A204.1 (cell line): ENCODE data around the gene TCOF1.

Source experiments
- FAIRE-seq: peaks from 2 replicates; lab custom pipeline; 2012; peaks lifted over from hg19 to GRCh38; lab: Jason Lieb, UNC

TCOF1 gene

GRCh38 chr5:150357326-150358260 lies at the start of gene TCOF1:
Gene TCOF1, plus strand, starts transcription at chr5:150357697. Its CDS starts 50 bp downstream, at chr5:150357747.
- FAIRE-seq: peak; percentile 94

GRCh38 chr5:150309101-150309885 lies 48.2 kb upstream of the TCOF1 start:
- no peak for FAIRE-seq

- no peak for FAIRE-seq
These were observed 47.6 kb upstream of the TCOF1 start for GRCh38 chr5:150309886-150310239.

- no peak for FAIRE-seq
These were observed 47.3 kb upstream of the TCOF1 start for GRCh38 chr5:150310246-150310645.

- no peak for FAIRE-seq
These were observed 46.3 kb upstream of the TCOF1 start for GRCh38 chr5:150311015-150311692.

GRCh38 chr5:150312518-150312917 lies 45.0 kb upstream of the TCOF1 start:
- no peak for FAIRE-seq

- no peak for FAIRE-seq
These were observed 44.0 kb upstream of the TCOF1 start for GRCh38 chr5:150313501-150313900.

- no peak for FAIRE-seq
These were observed 43.4 kb upstream of the TCOF1 start for GRCh38 chr5:150313921-150314716.

GRCh38 chr5:150315245-150315644 lies 42.3 kb upstream of the TCOF1 start:
- FAIRE-seq: no peak

- no peak for FAIRE-seq
These were observed 41.2 kb upstream of the TCOF1 start for GRCh38 chr5:150316320-150316719.

GRCh38 chr5:150317048-150318003 lies 40.2 kb upstream of the TCOF1 start:
- FAIRE-seq: no peak

GRCh38 chr5:150318613-150319483 lies 38.6 kb upstream of the TCOF1 start:
- no peak for FAIRE-seq

GRCh38 chr5:150319484-150319790 lies 38.1 kb upstream of the TCOF1 start:
- no peak for FAIRE-seq

- FAIRE-seq: no peak
These were observed 37.4 kb upstream of the TCOF1 start for GRCh38 chr5:150320044-150320613.

GRCh38 chr5:150321211-150321610 lies 36.3 kb upstream of the TCOF1 start:
- FAIRE-seq: no peak

- no peak for FAIRE-seq
These were observed 35.7 kb upstream of the TCOF1 start for GRCh38 chr5:150321784-150322183.

- no peak for FAIRE-seq
These were observed 35.3 kb upstream of the TCOF1 start for GRCh38 chr5:150322202-150322601.

- no peak for FAIRE-seq
These were observed 34.4 kb upstream of the TCOF1 start for GRCh38 chr5:150323092-150323491.

GRCh38 chr5:150323819-150324218 lies 33.7 kb upstream of the TCOF1 start:
- FAIRE-seq: no peak

GRCh38 chr5:150325426-150325825 lies 32.1 kb upstream of the TCOF1 start:
- no peak for FAIRE-seq
